RWPE1 (cell line): ENCODE results near the gene MEF2A.

Source experiments
- CTCF ChIA-PET: fragments of 350-600 bp; sonication (Branson Sonifier 250); formaldehyde crosslinking; extraction: SDS; loops from one replicate; lab custom pipeline; 2021; lab: Yijun Ruan, JAX
- POLR2A ChIA-PET: fragments of 400-600 bp; formaldehyde crosslinking; extraction: SDS; loops from one replicate; lab custom pipeline; 2020; ENCODE audit warnings: antibody characterized with exemption; ENCODE audit not compliant: low non-redundant PET; lab: Yijun Ruan, JAX
- DNase-seq: peaks from one replicate; pipeline ENCODE4 v3.0.0; 2012; ENCODE audit warnings: low spot score
- H3K27ac ChIP-seq: fragments of 450-650 bp; 2 replicates; pipeline ENCODE4 v1.5.1; 2017
- TF ChIP-seq, protein P1 (sequence below): fragments of 450-650 bp; conservative IDR thresholded peaks from 2 replicates; pipeline ENCODE4 v1.5.1; 2017; ENCODE audit warnings: low read depth, mild to moderate bottlenecking

Gene MEF2A

DNA sequence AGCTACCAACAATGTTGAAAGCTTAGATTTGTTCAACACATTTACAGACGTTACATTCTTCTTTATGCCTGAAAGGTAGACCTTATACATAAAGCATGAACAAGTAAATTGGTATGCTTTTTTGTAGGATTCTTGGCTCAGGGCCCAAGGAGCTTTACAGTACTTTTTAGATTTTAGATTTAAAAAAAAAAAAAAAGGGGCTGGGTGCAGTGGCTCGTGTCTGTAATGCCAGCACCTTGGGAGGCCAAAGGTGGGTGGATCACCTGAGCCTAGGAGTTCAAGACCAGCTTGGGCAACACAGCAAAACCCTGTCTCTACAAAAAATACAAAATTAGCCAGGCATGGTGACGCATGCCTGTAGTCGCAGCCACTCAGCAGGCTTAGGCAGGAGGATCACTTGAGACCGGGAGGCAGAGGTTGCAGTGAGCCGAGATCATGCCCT, 39.7 kb downstream of the MEF2A start:
- TF ChIP-seq, protein P1, sequence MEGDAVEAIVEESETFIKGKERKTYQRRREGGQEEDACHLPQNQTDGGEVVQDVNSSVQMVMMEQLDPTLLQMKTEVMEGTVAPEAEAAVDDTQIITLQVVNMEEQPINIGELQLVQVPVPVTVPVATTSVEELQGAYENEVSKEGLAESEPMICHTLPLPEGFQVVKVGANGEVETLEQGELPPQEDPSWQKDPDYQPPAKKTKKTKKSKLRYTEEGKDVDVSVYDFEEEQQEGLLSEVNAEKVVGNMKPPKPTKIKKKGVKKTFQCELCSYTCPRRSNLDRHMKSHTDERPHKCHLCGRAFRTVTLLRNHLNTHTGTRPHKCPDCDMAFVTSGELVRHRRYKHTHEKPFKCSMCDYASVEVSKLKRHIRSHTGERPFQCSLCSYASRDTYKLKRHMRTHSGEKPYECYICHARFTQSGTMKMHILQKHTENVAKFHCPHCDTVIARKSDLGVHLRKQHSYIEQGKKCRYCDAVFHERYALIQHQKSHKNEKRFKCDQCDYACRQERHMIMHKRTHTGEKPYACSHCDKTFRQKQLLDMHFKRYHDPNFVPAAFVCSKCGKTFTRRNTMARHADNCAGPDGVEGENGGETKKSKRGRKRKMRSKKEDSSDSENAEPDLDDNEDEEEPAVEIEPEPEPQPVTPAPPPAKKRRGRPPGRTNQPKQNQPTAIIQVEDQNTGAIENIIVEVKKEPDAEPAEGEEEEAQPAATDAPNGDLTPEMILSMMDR, result no peak
- POLR2A ChIA-PET, result interaction anchor here (0.6 kb wide), 1 partner anchor 9 kb away, joined by 5 read pairs; no protein-coding TSS in a partner anchor

DNA sequence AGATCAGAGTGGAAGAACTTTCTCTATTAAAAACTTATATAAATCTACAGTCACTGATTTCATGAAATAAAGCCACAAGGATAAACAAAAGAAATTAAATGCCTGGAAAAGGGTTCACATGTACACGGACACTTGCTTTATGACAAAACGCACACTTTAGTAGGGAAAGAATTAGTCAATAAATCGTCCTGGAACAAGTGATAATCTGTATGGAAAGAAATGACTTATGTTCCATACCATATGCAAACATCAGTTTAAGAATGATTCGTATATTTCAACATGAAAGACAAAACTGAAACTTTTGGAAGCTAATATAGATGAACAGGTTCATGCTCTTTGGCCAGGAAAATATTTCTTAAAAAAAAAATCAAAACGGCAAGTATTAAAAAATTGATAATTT, 40.2 kb downstream of the MEF2A start:
- ChIA-PET POLR2A (no interaction called here), CTCF (interaction anchor here (0.7 to 1.8 kb wide), 3 partner anchors 59 to 1184 kb away, joined by 4 to 7 read pairs (median 4); no protein-coding TSS in a partner anchor)
- peak overlapping the region; percentile 90 for H3K27ac ChIP-seq
- DNase-seq, result no peak
- TF ChIP-seq, protein P1, result no peak

More for the DNA sequence above, 39.7 kb downstream of the MEF2A start:
- DNase-seq, result peak; percentile 71
- peak overlapping the region; percentile 90 for H3K27ac ChIP-seq
- CTCF ChIA-PET, result interaction anchor here (0.6 to 1.8 kb wide), 5 partner anchors 17 to 1184 kb away, joined by 3 to 7 read pairs (median 4); no protein-coding TSS in a partner anchor

DNA sequence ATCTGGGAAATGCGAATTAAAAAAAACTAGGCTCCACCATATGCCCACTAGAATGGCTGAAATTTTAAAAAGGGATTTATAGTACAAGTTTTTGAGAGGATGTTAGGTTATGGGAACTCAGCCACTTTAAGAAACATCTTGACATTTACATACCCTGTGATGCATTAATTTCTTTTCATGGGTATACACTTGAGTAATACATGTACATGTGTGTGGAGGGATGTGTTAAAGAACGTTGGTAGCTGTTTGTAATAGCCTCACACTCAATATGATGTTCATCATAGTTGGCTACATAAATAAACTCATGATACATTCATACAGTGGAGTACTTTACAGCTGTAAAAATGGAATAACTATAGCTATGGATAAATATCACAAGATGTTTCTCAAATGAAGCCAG, 40.9 kb downstream of the MEF2A start:
- TF ChIP-seq, protein P1, result no peak
- ChIA-PET CTCF (interaction anchor here (0.6 to 0.7 kb wide), 2 partner anchors 77 to 253 kb away, joined by 3 read pairs; no protein-coding TSS in a partner anchor), POLR2A (no interaction called here)
- no peak overlapping the region for H3K27ac ChIP-seq
- no peak for DNase-seq

DNA sequence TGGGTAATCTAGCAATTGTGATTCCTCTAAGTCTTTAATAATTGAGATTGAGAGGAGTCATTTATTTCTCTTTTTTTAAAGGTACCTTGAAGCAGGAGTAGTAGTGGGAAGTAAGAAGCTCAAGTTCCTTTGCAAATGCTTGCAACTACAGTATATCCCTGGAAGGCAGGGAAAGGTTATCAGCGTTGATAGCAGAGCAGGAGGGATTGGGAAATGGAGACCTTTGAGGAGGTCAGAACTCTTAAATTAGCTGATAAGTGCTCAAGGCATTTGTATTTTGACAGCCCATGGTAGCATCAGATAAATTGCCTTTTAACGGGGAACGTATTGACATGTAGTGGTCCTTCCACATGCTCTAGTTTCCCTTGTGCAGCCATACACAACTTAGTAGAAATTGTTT, 47.7 kb downstream of the MEF2A start:
- CTCF ChIA-PET, result no interaction called here
- DNase-seq, result no peak
- H3K27ac ChIP-seq, result no peak overlapping the region
- POLR2A ChIA-PET, result no interaction called here
- TF ChIP-seq, protein P1, result no peak

DNA sequence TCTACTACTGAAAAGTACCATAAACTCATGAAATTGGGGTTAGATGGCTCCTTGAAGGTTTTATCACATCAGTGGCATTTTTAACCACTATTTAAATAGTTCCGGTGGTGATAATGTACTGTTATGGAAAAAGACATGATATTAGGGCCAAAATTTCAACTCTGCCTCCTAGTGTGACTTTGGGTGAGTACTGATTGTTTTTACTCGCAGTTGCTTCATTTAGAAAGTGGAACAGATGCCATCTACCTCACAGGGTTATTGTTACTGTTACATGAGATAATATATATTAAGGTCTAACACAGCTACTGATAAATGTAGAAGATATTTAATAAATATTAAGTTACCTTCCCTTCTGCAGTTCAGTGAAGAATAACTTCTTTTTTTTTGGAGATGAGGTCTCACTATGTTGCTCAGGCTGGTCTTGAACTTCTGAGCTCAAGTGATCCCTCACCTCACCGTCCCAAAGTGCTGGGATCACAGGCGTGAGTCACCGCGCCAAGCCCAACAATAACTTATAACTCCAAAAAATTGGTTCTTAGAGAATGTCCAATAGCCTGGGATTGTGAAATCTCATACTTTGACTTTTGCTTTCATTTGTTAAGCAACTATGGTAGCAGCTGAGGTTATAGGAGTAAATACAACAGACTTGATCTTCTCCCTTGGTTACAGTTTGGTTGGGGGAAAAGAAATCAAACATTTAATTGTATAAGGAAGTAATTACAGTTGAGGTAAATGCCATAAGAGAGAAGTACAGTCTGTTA, 48.3 kb downstream of the MEF2A start:
- TF ChIP-seq, protein P1, result no peak
- peak; percentile 14 for DNase-seq
- ChIA-PET CTCF (interaction anchor here (0.7 kb wide), 2 partner anchors 90 to 91 kb away, joined by 3 read pairs; no protein-coding TSS in a partner anchor), POLR2A (no interaction called here)
- no peak overlapping the region for H3K27ac ChIP-seq

DNA sequence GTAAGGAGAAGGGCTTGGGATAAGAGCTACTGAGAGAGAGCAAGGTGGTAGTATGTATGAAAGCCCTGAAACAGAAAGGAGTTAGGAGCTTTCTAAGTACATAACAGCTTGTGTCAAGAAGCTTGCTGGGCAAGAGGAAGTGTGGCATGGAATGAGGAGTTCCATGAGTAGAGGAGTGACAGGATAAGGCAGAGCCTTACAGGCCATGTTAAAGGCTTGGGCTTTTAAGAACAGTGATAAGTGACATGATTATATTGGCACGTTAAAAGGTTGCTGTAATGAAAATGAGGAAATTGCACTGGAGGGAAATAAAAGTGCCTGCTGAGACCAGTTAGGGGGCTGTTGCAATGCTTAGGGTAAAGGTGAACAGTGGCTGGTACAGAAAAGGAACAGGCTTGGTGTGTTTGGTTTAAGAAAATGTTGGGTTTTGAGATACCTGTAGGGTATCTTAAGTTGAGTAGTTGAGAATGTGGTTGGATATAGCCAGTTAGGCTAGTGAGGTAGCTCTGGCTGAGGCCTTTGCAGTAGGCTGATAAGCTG, 49.0 kb downstream of the MEF2A start:
- no peak overlapping the region for H3K27ac ChIP-seq
- no peak for DNase-seq

More for the DNA sequence above, 49.0 kb downstream of the MEF2A start:
- CTCF ChIA-PET, result interaction anchor here (0.7 kb wide), 2 partner anchors 89 to 90 kb away, joined by 3 read pairs; no protein-coding TSS in a partner anchor
- TF ChIP-seq, protein P1, result no peak
- POLR2A ChIA-PET, result no interaction called here
